A673 (cell line): ENCODE measurements around the gene NDUFA13.

Experiments used
- CTCF ChIP-seq: fragments of 300-800, 200-600 bp; sonication (generic); conservative IDR thresholded peaks from 2 replicates; pipeline ENCODE4 v1.5.1; 2017; ENCODE audit warnings: low read depth, mild to moderate bottlenecking, antibody characterized with exemption, low read length, moderate library complexity, mixed read lengths
- EZH2 ChIP-seq: fragments of 200-600 bp; sonication (generic); IDR thresholded peaks from 2 replicates; pipeline ENCODE4 v1.6.1; 2017; ENCODE audit warnings: borderline replicate concordance, low read depth, mild to moderate bottlenecking, mixed read lengths, antibody characterized with exemption, low read length; ENCODE audit not compliant: poor library complexity, severe bottlenecking

- TF ChIP-seq EZH2 = no peak
- no peak for TF ChIP-seq CTCF
Observed at GRCh38 chr19:19475015-19475765, 40.8 kb upstream of the NDUFA13 start.
